Panc1 (cell line): ENCODE results near the gene ORC6.

Experiments
- POLR2AphosphoS5 ChIP-seq: IDR thresholded peaks from 2 replicates; pipeline ENCODE4 v1.6.1; 2012; ENCODE audit warnings: mild to moderate bottlenecking, low read depth, low read length, moderate library complexity
- SIN3A ChIP-seq: IDR thresholded peaks from 2 replicates; pipeline ENCODE4 v1.6.1; 2012; ENCODE audit warnings: low read depth, mild to moderate bottlenecking, low read length, moderate library complexity, borderline replicate concordance; ENCODE audit not compliant: insufficient read depth
- TCF7L2 ChIP-seq: IDR thresholded peaks from 2 replicates; pipeline ENCODE4 v1.6.1; 2011; ENCODE audit warnings: mild to moderate bottlenecking, low read depth, low read length, inconsistent platforms
- TF ChIP-seq, protein P1 (sequence below): fragments of 450-650 bp; IDR thresholded peaks from 2 replicates; pipeline ENCODE4 v1.5.1; 2017; ENCODE audit warnings: mild to moderate bottlenecking
- TF ChIP-seq, protein P2 (sequence below), 2 experiments: IDR thresholded peaks; 2 replicates each; pipeline ENCODE4 v1.6.1; 2011 to 2012; ENCODE audit warnings: low read depth in 2 of 2, control low read depth in 1 of 2, low read length in 1 of 2, mild to moderate bottlenecking in 1 of 2, moderate library complexity in 1 of 2; ENCODE audit not compliant: insufficient read depth in 1 of 2

DNA sequence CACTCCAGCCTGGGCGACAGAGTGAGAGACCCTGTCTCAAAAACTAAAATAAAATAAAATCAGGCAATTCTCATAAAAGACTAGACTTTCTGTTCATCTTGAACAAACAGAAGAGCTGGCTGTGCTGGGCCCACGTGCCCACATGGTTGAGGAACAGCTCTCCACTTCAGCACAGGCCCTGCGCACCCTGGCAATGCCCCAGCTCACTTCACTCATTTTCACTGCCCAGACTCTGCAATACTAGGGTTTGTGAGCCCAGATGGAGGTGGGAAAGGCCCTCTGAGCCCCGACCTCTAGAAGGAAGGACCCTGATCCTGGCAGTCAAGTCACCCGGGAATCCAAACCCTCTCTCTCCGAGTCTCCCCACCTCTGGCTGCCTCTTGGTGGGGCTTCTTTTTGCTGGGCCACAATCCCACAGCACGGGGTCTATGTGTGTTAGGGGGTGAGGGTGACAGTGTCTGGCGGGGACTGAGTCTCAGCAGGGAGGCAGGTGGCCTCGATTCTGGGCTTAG lies 43.9 kb downstream of the ORC6 start:
- TF ChIP-seq, protein P1, sequence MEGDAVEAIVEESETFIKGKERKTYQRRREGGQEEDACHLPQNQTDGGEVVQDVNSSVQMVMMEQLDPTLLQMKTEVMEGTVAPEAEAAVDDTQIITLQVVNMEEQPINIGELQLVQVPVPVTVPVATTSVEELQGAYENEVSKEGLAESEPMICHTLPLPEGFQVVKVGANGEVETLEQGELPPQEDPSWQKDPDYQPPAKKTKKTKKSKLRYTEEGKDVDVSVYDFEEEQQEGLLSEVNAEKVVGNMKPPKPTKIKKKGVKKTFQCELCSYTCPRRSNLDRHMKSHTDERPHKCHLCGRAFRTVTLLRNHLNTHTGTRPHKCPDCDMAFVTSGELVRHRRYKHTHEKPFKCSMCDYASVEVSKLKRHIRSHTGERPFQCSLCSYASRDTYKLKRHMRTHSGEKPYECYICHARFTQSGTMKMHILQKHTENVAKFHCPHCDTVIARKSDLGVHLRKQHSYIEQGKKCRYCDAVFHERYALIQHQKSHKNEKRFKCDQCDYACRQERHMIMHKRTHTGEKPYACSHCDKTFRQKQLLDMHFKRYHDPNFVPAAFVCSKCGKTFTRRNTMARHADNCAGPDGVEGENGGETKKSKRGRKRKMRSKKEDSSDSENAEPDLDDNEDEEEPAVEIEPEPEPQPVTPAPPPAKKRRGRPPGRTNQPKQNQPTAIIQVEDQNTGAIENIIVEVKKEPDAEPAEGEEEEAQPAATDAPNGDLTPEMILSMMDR = no peak
- no peak for TF ChIP-seq POLR2AphosphoS5
- TF ChIP-seq, protein P2, sequence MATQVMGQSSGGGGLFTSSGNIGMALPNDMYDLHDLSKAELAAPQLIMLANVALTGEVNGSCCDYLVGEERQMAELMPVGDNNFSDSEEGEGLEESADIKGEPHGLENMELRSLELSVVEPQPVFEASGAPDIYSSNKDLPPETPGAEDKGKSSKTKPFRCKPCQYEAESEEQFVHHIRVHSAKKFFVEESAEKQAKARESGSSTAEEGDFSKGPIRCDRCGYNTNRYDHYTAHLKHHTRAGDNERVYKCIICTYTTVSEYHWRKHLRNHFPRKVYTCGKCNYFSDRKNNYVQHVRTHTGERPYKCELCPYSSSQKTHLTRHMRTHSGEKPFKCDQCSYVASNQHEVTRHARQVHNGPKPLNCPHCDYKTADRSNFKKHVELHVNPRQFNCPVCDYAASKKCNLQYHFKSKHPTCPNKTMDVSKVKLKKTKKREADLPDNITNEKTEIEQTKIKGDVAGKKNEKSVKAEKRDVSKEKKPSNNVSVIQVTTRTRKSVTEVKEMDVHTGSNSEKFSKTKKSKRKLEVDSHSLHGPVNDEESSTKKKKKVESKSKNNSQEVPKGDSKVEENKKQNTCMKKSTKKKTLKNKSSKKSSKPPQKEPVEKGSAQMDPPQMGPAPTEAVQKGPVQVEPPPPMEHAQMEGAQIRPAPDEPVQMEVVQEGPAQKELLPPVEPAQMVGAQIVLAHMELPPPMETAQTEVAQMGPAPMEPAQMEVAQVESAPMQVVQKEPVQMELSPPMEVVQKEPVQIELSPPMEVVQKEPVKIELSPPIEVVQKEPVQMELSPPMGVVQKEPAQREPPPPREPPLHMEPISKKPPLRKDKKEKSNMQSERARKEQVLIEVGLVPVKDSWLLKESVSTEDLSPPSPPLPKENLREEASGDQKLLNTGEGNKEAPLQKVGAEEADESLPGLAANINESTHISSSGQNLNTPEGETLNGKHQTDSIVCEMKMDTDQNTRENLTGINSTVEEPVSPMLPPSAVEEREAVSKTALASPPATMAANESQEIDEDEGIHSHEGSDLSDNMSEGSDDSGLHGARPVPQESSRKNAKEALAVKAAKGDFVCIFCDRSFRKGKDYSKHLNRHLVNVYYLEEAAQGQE (IDR thresholded peaks at IDR 0.05; ENCODE audit: insufficient read depth in 1 of 2, low read depth in 2 of 2, low read length in 1 of 2) = no peak
- no peak for TF ChIP-seq TCF7L2
- no peak for TF ChIP-seq SIN3A
